AG04449 (cell line): ENCODE results near the gene RTN4R.

Experiments used
- CTCF ChIA-PET: fragments of 350-600 bp; formaldehyde crosslinking; extraction: SDS; loops from one replicate; lab custom pipeline; 2021; ENCODE audit warnings: antibody characterized with exemption; lab: Yijun Ruan, JAX
- POLR2A ChIA-PET: fragments of 400-600, 350-600 bp; formaldehyde crosslinking; extraction: SDS; loops from one replicate; lab custom pipeline; 2020; ENCODE audit warnings: antibody characterized with exemption, inconsistent platforms; lab: Yijun Ruan, JAX
- DNase-seq: peaks from one replicate; pipeline ENCODE4 v3.0.0-alpha.2; 2010; ENCODE audit warnings: low read depth, low spot score
- H3K4me3 ChIP-seq: 2 replicates; pipeline ENCODE4 v1.5.1; 2011; ENCODE audit warnings: low read depth, mild to moderate bottlenecking, control low read depth, low read length
- CTCF ChIP-seq: IDR thresholded peaks from one replicate; pipeline ENCODE4 v1.5.1; 2011; ENCODE audit warnings: mild to moderate bottlenecking, moderate library complexity, low read length, control low read depth, inconsistent platforms; ENCODE audit not compliant: insufficient read depth; ENCODE audit errors: missing control alignments

The RTN4R gene

GRCh38 chr22:20213833-20214708, 54.0 kb downstream of the RTN4R start:
- no peak for TF ChIP-seq CTCF
- ChIA-PET POLR2A (no interaction called here), CTCF (no interaction called here)
- DNase-seq: no peak
- H3K4me3 ChIP-seq: no peak overlapping the region

GRCh38 chr22:20212754-20213699, 55.1 kb downstream of the RTN4R start:
- H3K4me3 ChIP-seq: no peak overlapping the region
- no peak for DNase-seq
- ChIA-PET CTCF (no interaction called here), POLR2A (no interaction called here)
- no peak for TF ChIP-seq CTCF

- POLR2A ChIA-PET: no interaction called here
- H3K4me3 ChIP-seq: no peak overlapping the region
- no peak for DNase-seq
- no peak for TF ChIP-seq CTCF
- CTCF ChIA-PET: interaction anchor here (1.1 kb wide), 1 partner anchor 21 kb away, joined by 3 read pairs; no protein-coding TSS in a partner anchor
These were observed 55.9 kb downstream of the RTN4R start for GRCh38 chr22:20211997-20212753.

- CTCF ChIA-PET: interaction anchor here (1.1 kb wide), 1 partner anchor 21 kb away, joined by 3 read pairs; no protein-coding TSS in a partner anchor
- DNase-seq: no peak
- POLR2A ChIA-PET: no interaction called here
- TF ChIP-seq CTCF: no peak
- H3K4me3 ChIP-seq: no peak overlapping the region
These were observed 56.6 kb downstream of the RTN4R start for GRCh38 chr22:20211409-20211996.

GRCh38 chr22:20210473-20211059, 57.6 kb downstream of the RTN4R start:
- no peak for TF ChIP-seq CTCF
- POLR2A ChIA-PET: no interaction called here
- CTCF ChIA-PET: interaction anchor here (1.1 to 1.4 kb wide), 2 partner anchors 13 to 20 kb away, joined by 3 read pairs; no protein-coding TSS in a partner anchor
- no peak overlapping the region for H3K4me3 ChIP-seq
- no peak for DNase-seq
